ENCODE data around the gene TP53I11.

Gene TP53I11

DNA sequence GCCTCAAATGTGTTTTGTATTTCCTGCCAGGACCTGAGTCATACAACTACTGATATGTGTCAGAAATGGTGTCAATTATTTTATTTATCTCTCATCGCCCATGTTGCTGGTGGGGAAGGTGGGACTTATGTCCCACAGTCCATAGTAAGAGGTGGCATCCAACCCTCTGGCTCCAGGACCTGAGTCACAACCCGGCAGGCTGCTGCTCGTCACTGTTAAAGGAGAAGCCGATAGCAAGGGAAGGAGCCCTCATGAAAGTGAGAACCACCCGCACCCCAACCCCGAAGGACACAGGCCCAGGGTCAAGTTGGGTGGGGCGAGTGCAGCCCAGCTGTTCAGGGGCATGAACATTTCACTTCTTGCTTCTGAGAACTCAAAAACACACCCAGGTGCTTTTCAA is 33.1 kb upstream of the TP53I11 start:
- peaks cover 24% of the 10 kb centered on the region for H3K4me1 Mint-ChIP-seq
- peak; percentile 72 for ATAC-seq
- no peaks in the 10 kb centered on the region for H3K9me3 Mint-ChIP-seq
- H3K36me3 Mint-ChIP-seq: no peaks in the 10 kb centered on the region
- no peak overlapping the region for H3K4me3 Mint-ChIP-seq
- H3K27ac Mint-ChIP-seq: peak overlapping the region; percentile 69
- DNase-seq (ENCODE audit: low spot score in 2 of 2): no peak

DNA sequence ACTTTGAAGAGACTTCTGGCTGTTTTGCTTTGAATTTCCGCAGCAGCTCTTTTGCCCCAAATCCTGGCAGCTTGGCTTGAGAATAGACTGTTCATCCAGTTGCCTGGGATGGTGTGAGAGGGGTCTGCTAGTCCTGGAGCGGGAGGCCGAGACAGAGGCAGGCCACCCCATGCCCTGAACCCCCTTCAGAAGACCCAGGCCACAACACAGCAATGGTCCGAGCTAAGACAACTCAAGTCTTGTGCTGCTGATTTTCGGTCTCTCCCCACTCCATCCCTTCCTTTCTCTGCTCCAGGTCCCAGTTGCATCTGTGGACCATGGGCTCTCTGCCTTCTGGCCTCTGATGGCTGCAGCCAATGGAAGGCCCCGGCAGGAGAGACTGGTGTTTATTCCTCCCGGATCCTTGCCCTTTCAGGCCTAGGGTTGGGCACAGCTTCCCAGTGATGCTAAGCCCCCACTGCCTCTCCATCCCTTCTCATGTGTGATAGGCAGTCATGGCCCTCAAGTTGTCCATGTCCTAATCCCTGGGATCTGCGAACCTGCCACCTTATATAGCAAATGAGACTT is 31.9 kb upstream of the TP53I11 start:
- Mint-ChIP-seq H3K4me3 (no peak overlapping the region), H3K9me3 (no peaks in the 10 kb centered on the region), H3K27ac (no peak overlapping the region), H3K36me3 (no peaks in the 10 kb centered on the region), H3K4me1 (peaks cover 23% of the 10 kb centered on the region)
- DNase-seq (ENCODE audit: low spot score in 2 of 2) (no peak), ATAC-seq (no peak)

- Mint-ChIP-seq H3K27ac (peak overlapping the region; percentile 35), H3K4me3 (peak overlapping the region; percentile 22), H3K9me3 (no peaks in the 10 kb centered on the region), H3K36me3 (no peaks in the 10 kb centered on the region), H3K4me1 (peaks cover 14% of the 10 kb centered on the region)
- ATAC-seq (peak; percentile 31), DNase-seq (ENCODE audit: low spot score in 2 of 2) (no peak)
Observed at GRCh38 chr11:44980533-44981427, 30.1 kb upstream of the TP53I11 start.

DNA sequence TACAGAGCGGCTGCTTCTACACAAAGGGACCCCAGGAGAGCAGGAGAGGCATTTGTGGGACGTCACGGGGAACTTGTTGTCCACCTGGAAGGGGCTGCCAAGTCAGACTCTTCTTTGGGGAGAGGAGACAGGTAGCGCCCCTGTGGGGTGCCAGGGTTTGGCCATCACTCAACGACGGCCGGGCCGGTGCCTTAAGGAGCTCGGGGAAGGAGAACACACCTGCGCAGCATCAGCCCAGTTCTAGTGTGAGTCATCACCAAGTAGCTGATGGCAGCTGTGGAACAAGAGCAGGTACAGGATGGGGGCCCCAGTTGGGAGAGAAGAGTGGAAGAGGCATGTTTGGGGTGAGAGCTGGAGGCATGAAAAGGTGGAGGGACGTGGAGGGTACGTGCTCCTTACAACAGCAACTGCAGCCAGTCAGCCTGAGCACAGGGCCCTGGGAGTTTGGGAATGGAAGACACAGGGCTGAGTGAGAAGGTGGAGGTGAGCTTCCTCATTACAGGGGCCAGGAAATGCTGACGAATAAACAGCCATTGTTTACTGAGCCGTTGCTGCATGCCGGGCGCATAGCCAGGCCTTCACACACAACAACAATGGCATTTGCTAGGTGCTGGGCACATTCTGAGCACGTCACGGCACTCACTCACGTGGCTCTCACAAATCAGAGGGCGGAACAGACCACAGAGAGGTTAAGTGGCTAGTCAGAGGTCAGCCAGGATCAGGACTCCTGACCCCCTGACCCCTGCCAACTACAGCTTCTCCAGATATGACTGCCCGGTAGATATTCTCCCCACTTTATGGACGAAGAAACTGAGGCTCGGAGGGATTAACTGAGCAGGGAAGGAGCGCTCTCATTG is 29.1 kb upstream of the TP53I11 start:
- no peak for ATAC-seq
- Mint-ChIP-seq H3K9me3 (no peaks in the 10 kb centered on the region), H3K4me1 (peaks cover 22% of the 10 kb centered on the region), H3K27ac (no peak overlapping the region), H3K4me3 (peak overlapping the region; percentile 22), H3K36me3 (no peaks in the 10 kb centered on the region)
- DNase-seq (ENCODE audit: low spot score in 2 of 2): no peak

GRCh38 chr11:44978961-44979331 is 28.3 kb upstream of the TP53I11 start:
- Mint-ChIP-seq H3K4me1 (peaks cover 29% of the 10 kb centered on the region), H3K9me3 (no peaks in the 10 kb centered on the region), H3K36me3 (no peaks in the 10 kb centered on the region), H3K27ac (no peak overlapping the region), H3K4me3 (peak overlapping the region; percentile 22)
- DNase-seq (ENCODE audit: low spot score in 2 of 2): no peak
- peak; percentile 25 for ATAC-seq

GRCh38 chr11:44978274-44978960 is 27.7 kb upstream of the TP53I11 start:
- H3K36me3 Mint-ChIP-seq: no peaks in the 10 kb centered on the region
- H3K4me1 Mint-ChIP-seq: peaks cover 28% of the 10 kb centered on the region
- DNase-seq (ENCODE audit: low spot score in 2 of 2): no peak
- H3K9me3 Mint-ChIP-seq: no peaks in the 10 kb centered on the region
- H3K27ac Mint-ChIP-seq: no peak overlapping the region
- no peak overlapping the region for H3K4me3 Mint-ChIP-seq
- no peak for ATAC-seq

DNA sequence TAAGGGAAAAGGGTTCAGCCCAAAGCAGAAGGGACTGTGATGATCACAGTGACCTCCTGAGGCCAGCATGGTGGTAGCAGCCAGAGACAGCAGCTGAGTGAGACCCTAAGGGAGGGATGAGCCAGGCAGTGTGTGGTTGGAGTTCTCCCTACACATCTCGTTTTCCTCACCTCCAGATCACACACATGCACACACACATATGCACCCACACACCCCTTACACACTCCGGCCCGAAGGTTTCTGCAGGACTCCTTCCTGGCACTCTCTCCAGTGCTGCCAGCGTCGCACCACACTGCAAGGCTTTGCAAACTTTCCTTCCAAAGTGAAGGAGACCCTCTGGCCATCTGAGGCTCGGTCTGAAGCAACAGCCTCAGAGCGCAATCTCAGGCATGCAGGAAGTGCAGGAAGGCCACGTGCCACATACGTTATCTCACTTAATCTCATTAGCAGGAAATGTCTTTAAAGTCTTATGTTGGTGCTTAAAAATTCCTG is 26.9 kb upstream of the TP53I11 start:
- no peak overlapping the region for H3K4me3 Mint-ChIP-seq
- no peak for ATAC-seq
- no peaks in the 10 kb centered on the region for H3K9me3 Mint-ChIP-seq
- H3K27ac Mint-ChIP-seq: no peak overlapping the region
- no peaks in the 10 kb centered on the region for H3K36me3 Mint-ChIP-seq
- peaks cover 20% of the 10 kb centered on the region for H3K4me1 Mint-ChIP-seq
- no peak for DNase-seq (ENCODE audit: low spot score in 2 of 2)

DNA sequence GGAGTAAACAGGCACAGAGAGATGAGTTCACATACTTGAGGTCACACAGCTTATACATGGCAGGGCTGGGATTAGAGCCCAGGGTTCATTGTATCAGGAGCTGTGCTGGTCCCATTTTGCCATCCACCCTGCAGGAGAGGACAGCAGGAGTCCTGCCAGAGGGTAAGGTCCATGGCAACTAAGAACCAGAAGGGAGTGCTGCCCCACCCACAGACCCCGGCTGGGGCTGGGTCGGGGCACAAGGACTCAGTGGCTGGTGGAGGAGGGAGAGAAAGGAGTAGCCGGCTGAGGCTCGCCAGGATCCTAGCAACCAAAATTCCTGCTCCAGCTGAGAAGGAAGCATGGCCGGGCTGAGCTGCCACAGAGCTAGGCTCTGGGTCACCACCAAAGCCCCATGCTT is 25.9 kb upstream of the TP53I11 start:
- DNase-seq (ENCODE audit: low spot score in 2 of 2): no peak
- no peaks in the 10 kb centered on the region for H3K9me3 Mint-ChIP-seq
- H3K27ac Mint-ChIP-seq: no peak overlapping the region
- no peaks in the 10 kb centered on the region for H3K36me3 Mint-ChIP-seq
- peaks cover 24% of the 10 kb centered on the region for H3K4me1 Mint-ChIP-seq
- H3K4me3 Mint-ChIP-seq: no peak overlapping the region
- no peak for ATAC-seq

DNA sequence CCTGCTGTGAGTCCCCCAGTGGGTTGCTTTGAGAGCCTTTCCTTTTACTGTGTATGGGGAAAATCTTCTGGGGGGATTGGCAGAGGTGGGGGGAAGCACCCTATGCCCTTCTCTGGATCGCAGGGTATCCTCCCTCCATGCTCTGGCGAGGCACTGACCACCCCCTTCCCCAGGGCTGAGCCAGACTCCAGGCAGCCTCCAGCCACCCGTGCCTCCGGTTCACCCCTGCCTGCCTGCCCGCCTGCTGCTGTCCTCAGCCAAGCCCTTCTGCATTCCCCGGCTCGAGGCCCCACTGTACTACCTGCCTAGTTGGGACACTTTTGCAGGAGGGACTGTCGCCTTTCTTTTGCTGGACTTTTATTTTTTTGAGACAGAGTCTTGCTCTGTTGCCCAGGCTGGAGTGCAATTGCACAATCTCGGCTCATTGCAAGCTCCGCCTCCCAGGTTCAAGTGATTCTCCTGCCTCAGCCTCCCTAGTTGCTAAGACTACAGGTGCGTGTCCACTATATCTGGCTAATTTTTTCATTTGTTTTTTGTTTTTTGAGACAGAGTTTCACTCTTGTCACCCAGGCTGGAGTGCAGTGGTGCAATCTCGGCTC is 23.8 kb upstream of the TP53I11 start:
- Mint-ChIP-seq H3K4me1 (peaks cover 24% of the 10 kb centered on the region), H3K4me3 (no peak overlapping the region), H3K9me3 (no peaks in the 10 kb centered on the region), H3K27ac (peak overlapping the region; percentile 53), H3K36me3 (no peaks in the 10 kb centered on the region)
- DNase-seq (ENCODE audit: low spot score in 2 of 2) (no peak), ATAC-seq (peak; percentile 3)

DNA sequence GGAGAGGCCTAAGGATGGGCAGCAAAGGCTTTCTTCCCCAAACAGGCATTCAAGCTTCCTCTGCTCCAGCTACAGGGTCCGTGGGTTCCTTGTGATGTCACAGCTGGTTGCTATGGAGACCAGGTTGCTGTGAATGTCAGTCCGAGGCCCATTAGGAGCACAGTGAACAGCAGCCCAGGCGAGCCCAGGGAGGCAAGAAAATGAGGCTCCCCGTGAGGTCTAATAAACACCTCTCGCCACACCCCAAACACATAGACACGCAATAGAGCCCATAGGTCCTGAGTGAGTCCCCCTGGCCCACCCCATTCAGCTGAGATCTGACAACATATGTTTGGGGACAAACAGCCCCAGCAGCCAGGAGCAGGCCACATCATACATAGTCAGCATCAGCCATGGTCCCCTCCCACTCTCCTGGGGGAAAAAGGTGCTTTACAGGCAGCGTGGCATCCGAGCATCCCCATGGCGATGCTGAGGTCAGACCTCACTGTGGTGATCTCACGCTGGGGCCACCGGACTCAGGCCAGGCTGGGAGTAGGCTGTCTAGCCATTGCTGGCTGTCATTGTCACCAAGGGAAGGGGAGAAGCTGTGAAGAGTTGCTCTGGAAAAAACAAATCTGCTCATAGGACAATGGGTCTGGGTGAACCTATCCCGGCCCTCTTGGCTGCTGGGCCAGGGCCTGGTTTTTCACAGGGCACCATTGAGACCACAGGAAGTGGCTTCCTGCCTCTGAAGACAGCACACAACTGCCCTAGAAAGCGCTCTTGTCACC is 23.1 kb upstream of the TP53I11 start:
- no peaks in the 10 kb centered on the region for H3K9me3 Mint-ChIP-seq
- peak; percentile 76 for ATAC-seq

GRCh38 chr11:44972746-44973435 is 22.2 kb upstream of the TP53I11 start:
- H3K36me3 Mint-ChIP-seq: no peaks in the 10 kb centered on the region
- H3K4me3 Mint-ChIP-seq: no peak overlapping the region
- DNase-seq (ENCODE audit: low spot score in 2 of 2) (no peak), ATAC-seq (no peak)
- peaks cover 24% of the 10 kb centered on the region for H3K4me1 Mint-ChIP-seq
- H3K27ac Mint-ChIP-seq: peak overlapping the region; percentile 26
- H3K9me3 Mint-ChIP-seq: no peaks in the 10 kb centered on the region

More for the DNA sequence above, 23.1 kb upstream of the TP53I11 start:
- Mint-ChIP-seq H3K27ac (peak overlapping the region; percentile 53), H3K36me3 (no peaks in the 10 kb centered on the region), H3K4me1 (peaks cover 24% of the 10 kb centered on the region), H3K4me3 (no peak overlapping the region)
- no peak for DNase-seq (ENCODE audit: low spot score in 2 of 2)

DNA sequence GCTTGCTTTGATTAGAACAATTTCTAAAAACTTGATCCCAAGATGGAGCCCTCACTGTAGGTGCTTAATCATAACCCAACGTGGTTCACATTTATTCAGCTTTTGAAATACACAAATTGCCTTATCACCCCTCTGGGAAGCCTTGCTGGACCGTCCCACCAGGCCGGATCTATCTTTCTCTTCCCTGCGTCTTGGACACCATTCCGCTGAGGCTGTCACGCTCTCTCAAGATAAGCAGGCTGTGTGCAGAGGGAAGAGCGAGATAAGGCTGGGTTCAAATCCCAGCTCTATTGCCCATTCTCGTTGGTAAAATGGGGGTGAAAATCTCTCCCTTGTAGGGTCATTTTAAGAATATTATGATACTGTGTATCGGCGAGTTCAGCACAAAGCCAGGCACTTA is 20.5 kb upstream of the TP53I11 start:
- Mint-ChIP-seq H3K9me3 (no peaks in the 10 kb centered on the region), H3K4me3 (no peak overlapping the region), H3K4me1 (peaks cover 24% of the 10 kb centered on the region), H3K36me3 (no peaks in the 10 kb centered on the region), H3K27ac (no peak overlapping the region)
- DNase-seq (ENCODE audit: low spot score in 2 of 2): no peak
- no peak for ATAC-seq

DNA sequence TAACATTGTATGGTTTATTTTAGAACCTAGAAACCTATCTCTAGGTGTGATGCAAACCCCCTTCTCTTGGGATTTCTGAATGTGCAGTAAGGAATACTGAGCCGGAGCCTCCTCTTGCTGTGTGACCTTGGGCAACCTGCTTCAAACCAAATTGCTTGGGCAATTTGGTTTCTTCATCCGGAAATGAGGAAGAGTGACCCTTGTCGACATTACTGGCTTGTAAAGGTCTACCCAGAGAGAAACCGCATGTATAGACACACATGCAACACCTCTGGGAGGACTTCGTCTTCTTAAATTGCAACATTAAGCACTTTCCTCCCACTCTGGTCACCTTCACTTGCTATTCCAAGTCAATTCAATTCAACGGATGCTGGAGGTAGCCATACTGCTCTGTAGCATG is 19.6 kb upstream of the TP53I11 start:
- ATAC-seq (no peak), DNase-seq (ENCODE audit: low spot score in 2 of 2) (no peak)
- Mint-ChIP-seq H3K27ac (no peak overlapping the region), H3K4me1 (peaks cover 21% of the 10 kb centered on the region), H3K4me3 (no peak overlapping the region), H3K36me3 (no peaks in the 10 kb centered on the region), H3K9me3 (no peaks in the 10 kb centered on the region)
